ENCODE data around the gene PDE10A.

PDE10A gene

DNA sequence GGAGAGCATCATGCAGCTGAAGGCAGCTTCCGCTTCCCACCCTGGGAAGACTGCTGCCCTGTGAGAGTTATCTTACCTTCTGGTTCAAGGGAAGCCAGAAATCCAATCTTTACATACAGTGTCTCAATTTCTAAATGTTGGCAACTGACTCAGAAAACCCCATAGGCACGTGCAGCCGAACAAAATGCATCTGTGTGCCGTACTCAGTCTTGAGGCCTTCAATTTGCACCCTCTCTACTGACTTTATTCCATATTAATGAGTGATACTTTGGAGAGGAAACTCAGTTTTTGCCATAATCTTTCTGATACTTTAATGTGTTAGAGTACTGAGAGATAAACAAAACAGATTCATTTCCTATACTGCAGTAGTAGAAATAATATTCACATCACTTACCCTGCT, 181.1 kb downstream of the PDE10A start:
- TF ChIP-seq CTCF (IDR thresholded peaks at IDR 0.05): no peak

- no peak for TF ChIP-seq CTCF (IDR thresholded peaks at IDR 0.05)
Measured at GRCh38 chr6:165480916-165481315, 182.1 kb downstream of the PDE10A start.

DNA sequence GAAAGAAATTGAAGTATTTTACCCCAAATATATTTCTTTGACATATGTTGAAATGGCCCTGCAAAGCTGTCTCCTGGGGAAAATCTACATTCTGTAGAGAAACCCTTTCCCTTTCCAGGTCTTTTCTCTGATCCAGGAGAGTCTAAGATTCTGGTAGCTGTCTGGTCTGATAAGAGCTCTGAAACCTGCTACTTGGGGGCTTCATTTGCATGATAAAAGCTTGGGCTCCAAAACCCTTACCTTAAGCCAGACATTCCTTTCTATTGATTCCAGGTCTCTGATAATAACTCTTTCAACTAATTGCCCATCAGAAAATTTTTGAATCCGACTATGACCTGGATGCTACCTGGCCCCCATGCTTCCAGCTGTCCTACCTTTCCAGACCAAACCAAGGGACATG, 184.5 kb downstream of the PDE10A start:
- no peak for TF ChIP-seq CTCF (IDR thresholded peaks at IDR 0.05)

- no peak for TF ChIP-seq CTCF (IDR thresholded peaks at IDR 0.05)
Measured at GRCh38 chr6:165469483-165469882, 193.6 kb downstream of the PDE10A start.

GRCh38 chr6:165468340-165469235, 194.5 kb downstream of the PDE10A start:
- TF ChIP-seq CTCF (IDR thresholded peaks at IDR 0.05): no peak

DNA sequence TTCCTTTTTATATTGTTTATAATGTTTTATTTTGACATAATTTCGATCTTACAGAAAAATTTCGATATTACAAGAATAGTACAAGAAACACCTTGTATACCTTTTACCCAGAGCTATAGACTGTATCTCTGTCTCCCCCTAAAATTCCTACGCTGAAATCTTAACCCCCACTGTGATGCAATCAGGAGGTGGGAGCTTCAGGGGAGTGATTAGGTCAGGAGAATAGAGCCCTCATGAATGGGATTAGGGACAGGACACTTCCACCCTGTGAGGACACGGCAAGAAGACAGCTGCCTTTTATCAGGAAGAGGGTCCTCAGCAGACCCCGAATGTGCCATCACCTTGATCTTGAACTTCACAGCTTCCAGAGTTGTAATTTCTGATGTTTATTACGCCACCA, 204.9 kb downstream of the PDE10A start:
- no peak for TF ChIP-seq CTCF (IDR thresholded peaks at IDR 0.05)

DNA sequence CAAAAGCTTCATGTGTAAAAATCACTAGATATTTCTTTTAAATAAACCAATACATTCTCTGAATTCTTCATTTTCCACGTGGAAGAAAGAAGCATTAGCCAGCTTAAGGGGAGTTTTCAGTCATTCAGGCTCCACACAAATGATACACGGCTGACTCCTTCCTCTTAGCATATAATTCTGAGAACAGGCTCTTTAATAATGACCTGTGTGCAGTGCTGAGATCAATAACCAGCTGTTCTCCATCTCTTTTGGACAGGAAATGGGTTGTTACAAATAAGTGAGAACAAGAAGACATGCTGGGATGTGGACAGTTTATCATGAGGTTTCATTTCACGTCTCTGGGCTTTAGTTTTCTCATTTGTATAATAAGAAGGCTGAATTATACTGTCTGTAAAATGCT, 206.8 kb downstream of the PDE10A start:
- no peak for TF ChIP-seq CTCF (IDR thresholded peaks at IDR 0.05)
